Measurements from ENCODE around the gene ZNF791.
A peak's percentile ranks its signal among the peaks of the same experiment; 100 is the strongest.
"Not testable (repeated sequence)": the region's sequence is repeated elsewhere in the genome, so short reads cannot be mapped to it uniquely, and the experiment has no call there.

Gene ZNF791

DNA sequence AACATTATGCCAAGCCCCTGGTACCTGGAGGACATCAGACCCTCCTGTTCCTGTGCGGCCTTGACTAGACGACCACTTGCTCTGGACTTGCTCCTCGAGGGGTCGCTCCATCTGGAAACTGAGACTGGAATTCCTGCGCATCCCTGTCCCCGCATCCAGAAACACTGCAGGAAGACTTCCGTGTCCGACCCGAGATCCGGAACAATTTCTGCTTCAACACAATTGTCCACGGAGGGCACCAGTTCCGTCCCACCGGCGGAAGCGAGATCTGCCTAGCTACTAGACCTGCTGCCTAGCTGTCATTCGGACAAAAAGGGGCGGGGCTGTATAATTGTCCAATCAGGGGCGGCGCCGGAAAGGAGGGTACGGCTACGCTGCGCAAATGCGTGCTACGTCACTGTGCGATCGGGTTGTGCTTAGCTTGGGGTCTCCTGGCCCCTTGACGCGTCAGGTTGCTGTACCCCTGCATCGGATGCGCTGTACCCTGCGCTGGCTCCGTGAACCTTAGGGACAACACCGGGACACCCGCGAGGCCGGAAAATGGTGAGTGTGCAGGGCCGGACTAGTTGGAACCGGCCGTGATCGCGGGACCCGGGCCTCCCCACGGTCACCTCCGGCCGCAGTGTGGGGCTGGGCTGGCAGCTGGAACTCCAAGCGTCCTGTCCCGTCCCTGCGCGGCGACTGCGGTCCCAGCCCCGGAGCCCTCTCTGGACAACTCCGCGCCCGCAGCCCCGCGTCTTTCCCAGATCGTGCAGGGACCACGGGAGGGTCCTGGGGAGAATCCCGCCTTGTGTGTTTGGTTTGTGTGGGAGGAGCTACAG, at the start of gene ZNF791, which contains the start of gene ZNF490:
Gene ZNF791, plus strand, starts transcription at position 381 of the 821 bp plus-strand sequence. Its CDS starts 160 bp downstream, at position 541.
Gene ZNF490, minus strand, starts transcription at position 274 of the 821 bp plus-strand sequence. Its CDS starts 133 bp downstream, at position 141.
- peak; percentile 92 to 96 for DNase-seq (ENCODE audit: low read depth in 2 of 2)

GRCh38 chr19:12564016-12564664, 46.6 kb upstream of the ZNF791 start:
- DNase-seq (ENCODE audit: low read depth in 2 of 2): peak; percentile 79 to 84

DNA sequence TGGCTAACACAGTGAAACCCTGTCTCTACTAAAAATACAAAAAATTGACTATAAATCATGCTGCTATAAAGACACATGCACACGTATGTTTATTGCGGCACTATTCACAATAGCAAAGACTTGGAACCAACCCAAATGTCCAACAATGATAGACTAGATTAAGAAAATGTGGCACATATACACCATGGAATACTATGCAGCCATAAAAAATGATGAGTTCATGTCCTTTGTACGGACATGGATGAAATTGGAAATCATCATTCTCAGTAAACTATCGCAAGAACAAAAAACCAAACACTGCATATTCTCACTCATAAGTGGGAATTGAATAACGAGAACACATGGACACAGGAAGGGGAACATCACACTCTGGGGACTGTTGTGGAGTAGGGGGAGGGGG, 44.3 kb upstream of the ZNF791 start:
- not testable (repeated sequence) for DNase-seq (ENCODE audit: low read depth in 2 of 2)

DNA sequence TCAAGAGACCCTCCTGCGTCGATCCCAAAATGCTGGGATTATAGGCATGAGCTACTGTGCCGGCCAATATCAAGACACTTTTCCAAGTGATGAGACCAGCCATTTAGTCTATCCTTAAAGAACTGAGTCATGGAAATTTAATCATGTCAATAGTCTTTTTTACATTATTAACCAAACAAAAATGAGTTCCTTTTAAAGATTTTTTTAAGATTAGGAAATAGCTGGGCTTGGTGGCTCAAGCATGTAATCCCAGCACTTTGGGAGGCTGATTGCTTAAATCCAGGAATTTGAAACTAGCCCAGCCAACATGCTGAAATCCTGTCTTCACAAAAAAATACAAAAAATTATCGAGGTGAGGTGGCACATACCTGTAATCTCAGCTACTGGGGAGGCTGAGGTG, 42.8 kb upstream of the ZNF791 start:
- no peak for DNase-seq (ENCODE audit: low read depth in 2 of 2)

GRCh38 chr19:12574036-12574435, 36.7 kb upstream of the ZNF791 start:
- no peak for DNase-seq (ENCODE audit: low read depth in 2 of 2)

GRCh38 chr19:12578641-12579040, 32.1 kb upstream of the ZNF791 start:
- DNase-seq (ENCODE audit: low read depth in 2 of 2): no peak

- DNase-seq (ENCODE audit: low read depth in 2 of 2): no peak
Observed at GRCh38 chr19:12580180-12580694, 30.5 kb upstream of the ZNF791 start.

GRCh38 chr19:12581100-12581499, 29.6 kb upstream of the ZNF791 start:
- no peak for DNase-seq (ENCODE audit: low read depth in 2 of 2)

DNA sequence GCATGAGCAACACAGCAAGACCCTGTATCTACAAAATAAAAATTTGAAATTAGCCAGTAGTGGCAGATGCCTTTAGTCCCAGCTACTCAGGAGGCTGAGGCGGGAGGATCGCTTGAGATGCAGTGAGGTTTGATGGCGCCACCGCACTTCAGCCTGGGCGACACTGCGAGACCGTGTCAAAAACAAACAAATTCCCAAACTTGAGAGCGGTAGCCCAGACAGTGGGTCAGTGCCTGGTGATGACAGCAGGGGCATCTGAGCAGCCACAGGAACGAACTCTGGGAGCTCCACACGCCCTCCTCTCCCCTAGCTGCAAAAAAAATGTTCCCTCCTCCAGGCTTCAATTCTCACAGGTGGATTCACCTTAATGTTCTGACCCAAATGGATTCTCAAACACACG, 14.2 kb upstream of the ZNF791 start:
- DNase-seq (ENCODE audit: low read depth in 2 of 2): no peak

- DNase-seq (ENCODE audit: low read depth in 2 of 2): no peak
Observed at GRCh38 chr19:12596927-12597548, 13.7 kb upstream of the ZNF791 start.

GRCh38 chr19:12597594-12597993, 13.1 kb upstream of the ZNF791 start:
- DNase-seq (ENCODE audit: low read depth in 2 of 2): no peak

DNA sequence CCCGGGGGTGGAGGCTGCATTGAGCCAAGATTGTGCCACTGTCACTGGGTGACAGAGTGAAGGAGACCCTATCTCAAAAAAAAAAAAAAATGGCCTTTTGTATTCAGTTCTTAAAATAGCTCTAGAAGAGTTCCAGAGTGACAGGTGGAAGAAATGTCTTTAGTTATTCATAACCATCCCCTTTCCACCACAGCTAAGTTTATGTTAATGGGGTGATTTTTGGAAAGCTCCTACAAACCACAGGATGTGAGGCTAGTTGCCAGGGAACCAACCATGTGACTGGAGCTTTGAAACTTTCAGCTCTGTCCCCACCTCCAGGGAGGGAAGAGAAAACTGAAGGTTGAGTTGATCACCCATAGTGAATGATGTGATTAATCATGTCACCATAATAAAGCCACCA, 7.0 kb upstream of the ZNF791 start:
- peak in 1 of 2 donors; percentile 24 for DNase-seq (ENCODE audit: low read depth in 2 of 2)

DNA sequence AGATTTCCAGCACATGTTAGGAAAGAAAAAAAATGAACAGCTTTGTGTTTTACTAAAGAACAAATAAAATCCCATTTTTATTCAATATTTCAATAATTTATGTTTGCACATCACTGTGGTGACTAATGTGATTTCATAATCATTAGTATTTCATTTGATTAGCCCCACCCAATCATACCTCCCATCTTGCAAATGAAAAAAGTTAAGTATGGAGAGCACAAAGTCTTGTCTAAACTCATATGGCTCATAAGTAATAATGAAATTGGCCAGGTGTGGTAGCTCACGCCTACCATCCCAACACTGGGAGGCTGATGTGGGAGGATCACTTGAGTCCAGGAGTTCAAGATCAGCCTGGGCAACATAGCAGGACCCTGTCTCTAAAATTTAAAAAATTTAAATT, 3.9 kb upstream of the ZNF791 start:
- DNase-seq (ENCODE audit: low read depth in 2 of 2): no peak

DNA sequence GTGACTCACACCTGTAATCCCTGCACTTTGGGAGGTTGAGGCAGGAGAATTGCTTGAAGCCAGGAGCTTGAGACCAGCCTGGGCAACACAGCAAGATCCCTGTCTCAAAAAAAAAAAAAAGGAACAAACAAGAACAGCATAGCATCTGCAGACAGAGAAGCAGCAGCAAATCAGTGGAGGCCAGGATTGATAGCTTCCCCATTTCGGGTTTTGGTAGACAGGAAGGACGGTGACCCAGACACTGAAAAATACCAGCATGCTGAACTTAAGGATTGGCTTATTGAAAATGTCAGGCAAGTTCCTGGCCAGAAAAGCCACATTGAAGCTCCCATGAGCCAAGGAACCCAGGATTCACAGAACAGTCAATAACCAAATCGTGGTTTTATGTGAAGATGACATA, 3.1 kb upstream of the ZNF791 start:
- no peak for DNase-seq (ENCODE audit: low read depth in 2 of 2)

DNA sequence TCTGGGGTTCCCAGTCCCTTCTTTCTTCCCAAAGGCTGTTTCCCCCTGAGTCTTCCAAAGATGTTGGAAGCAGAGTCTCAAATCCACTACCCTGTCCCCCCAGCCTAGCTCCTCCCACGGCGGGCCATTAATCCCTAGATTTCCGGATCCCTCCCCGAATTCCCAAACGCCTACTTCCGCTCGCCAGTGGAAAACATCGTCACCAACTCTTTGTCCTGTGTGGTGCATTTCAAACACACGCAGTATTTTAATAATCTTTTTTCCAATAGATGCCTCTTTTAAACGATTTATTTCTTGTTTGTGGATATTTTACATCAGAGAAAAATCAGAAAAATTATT, 610 bp downstream of the ZNF791 start:
- DNase-seq (ENCODE audit: low read depth in 2 of 2): no peak

DNA sequence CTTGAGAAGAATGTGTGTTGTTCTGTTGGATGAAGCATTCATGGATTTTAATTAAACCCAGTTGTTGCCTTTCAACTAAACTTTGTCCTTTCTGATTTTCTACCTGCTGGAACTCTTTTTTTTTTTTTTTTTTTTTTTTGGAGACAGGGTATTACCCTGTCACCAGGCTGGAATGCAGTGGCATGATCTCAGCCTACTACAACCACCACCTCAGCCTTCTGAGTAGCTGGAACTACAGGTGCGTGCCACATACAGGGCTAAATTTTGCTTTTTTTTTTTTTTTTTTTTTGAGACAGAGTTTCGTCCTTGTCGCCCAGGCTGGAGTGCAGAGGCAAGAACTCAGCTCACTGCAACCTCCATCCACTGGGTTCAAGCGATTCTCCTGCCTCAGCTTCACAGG, 6.9 kb downstream of the ZNF791 start:
- no peak for DNase-seq (ENCODE audit: low read depth in 2 of 2)

- not testable (repeated sequence) for DNase-seq (ENCODE audit: low read depth in 2 of 2)
Observed at GRCh38 chr19:12621253-12622024, 10.7 kb downstream of the ZNF791 start.

- DNase-seq (ENCODE audit: low read depth in 2 of 2): no peak
Observed at GRCh38 chr19:12623361-12624031, 12.8 kb downstream of the ZNF791 start.

DNA sequence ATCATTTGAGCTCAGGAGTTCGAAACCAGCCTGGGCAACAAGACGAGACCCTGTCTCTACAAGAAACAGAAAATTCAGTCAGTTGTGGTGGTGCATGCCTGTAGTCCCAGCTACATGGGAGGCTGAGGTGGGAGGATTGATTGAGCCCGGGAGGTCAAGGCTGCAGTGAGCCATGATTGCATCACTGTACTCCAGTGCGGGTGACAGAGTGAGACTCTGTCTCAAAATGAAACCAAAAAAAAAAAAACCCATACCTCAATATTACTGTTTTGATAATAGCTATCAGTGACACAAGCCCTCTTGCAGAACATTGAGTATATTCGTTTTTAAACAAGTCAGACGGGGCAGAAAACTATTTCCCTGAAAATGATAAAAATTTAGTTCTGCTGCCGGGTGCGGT, 16.2 kb downstream of the ZNF791 start:
- no peak for DNase-seq (ENCODE audit: low read depth in 2 of 2)

GRCh38 chr19:12628040-12629022, 17.6 kb downstream of the ZNF791 start:
- no peak for DNase-seq (ENCODE audit: low read depth in 2 of 2)

Data from stimulated activated CD8-positive, alpha-beta memory T cell treated with anti-CD3 and anti-CD28 coated beads, Interleukin-7, amount 100 ng/mL, for 4 hours (primary cell).